ENCODE measurements around the gene MACROD1. TPM values are rescaled to one million over a fixed set of nuclear protein-coding genes. Genes with fewer than 3 reads are reported as not detected.

The MACROD1 gene
- total RNA-seq, 4 donors from 2014 or later = 29.2 to 64.6 (median 46.2) TPM

GRCh38 chr11:64121663-64122410 lies 44.1 kb downstream of the MACROD1 start:
- H3K36me3 ChIP-seq = peaks cover 2% of the 10 kb centered on the region
- H3K9me3 ChIP-seq = no peaks in the 10 kb centered on the region
- peaks cover 32% of the 10 kb centered on the region for H3K4me1 ChIP-seq
- no peaks in the 10 kb centered on the region for H3K27me3 ChIP-seq
- H3K27ac ChIP-seq = no peak overlapping the region
- H3K4me3 ChIP-seq = no peak overlapping the region
- DNase-seq (ENCODE audit: low spot score in 2 of 2) = no peak
- WGBS = 58% methylated on average over 19 of the region's 19 CpGs
- TF ChIP-seq EP300 (IDR thresholded peaks at IDR 0.05) (no peak), POLR2A (IDR thresholded peaks at IDR 0.05) (no peak), POLR2AphosphoS5 (IDR thresholded peaks at IDR 0.05) (no peak), CTCF (IDR thresholded peaks at IDR 0.05) (no peak)

GRCh38 chr11:64120951-64121569 lies 44.9 kb downstream of the MACROD1 start:
- Histone ChIP-seq H3K4me3 (no peak overlapping the region), H3K36me3 (peaks cover 2% of the 10 kb centered on the region), H3K27ac (no peak overlapping the region), H3K4me1 (peaks cover 32% of the 10 kb centered on the region), H3K9me3 (no peaks in the 10 kb centered on the region), H3K27me3 (no peaks in the 10 kb centered on the region)
- 27% methylated on average over 5 of the region's 13 CpGs for WGBS
- no peak for DNase-seq (ENCODE audit: low spot score in 2 of 2)
- no peak for TF ChIP-seq EP300 (IDR thresholded peaks at IDR 0.05)
- TF ChIP-seq POLR2A (IDR thresholded peaks at IDR 0.05) = no peak
- TF ChIP-seq CTCF (IDR thresholded peaks at IDR 0.05) = no peak
- no peak for TF ChIP-seq POLR2AphosphoS5 (IDR thresholded peaks at IDR 0.05)

GRCh38 chr11:64119700-64120099 lies 46.2 kb downstream of the MACROD1 start:
- H3K27ac ChIP-seq = no peak overlapping the region
- H3K36me3 ChIP-seq = peaks cover 2% of the 10 kb centered on the region
- WGBS = 89% methylated on average over 18 of the region's 18 CpGs
- DNase-seq (ENCODE audit: low spot score in 2 of 2) = no peak
- H3K27me3 ChIP-seq = no peaks in the 10 kb centered on the region
- H3K4me3 ChIP-seq = no peak overlapping the region
- TF ChIP-seq POLR2AphosphoS5 (IDR thresholded peaks at IDR 0.05) (no peak), EP300 (IDR thresholded peaks at IDR 0.05) (no peak), POLR2A (IDR thresholded peaks at IDR 0.05) (no peak), CTCF (IDR thresholded peaks at IDR 0.05) (no peak)
- H3K9me3 ChIP-seq = no peaks in the 10 kb centered on the region
- peaks cover 32% of the 10 kb centered on the region for H3K4me1 ChIP-seq

- no peak overlapping the region for H3K4me3 ChIP-seq
- H3K27me3 ChIP-seq = no peaks in the 10 kb centered on the region
- 90% methylated on average over 19 of the region's 19 CpGs for WGBS
- H3K9me3 ChIP-seq = no peaks in the 10 kb centered on the region
- peaks cover 2% of the 10 kb centered on the region for H3K36me3 ChIP-seq
- TF ChIP-seq EP300 (IDR thresholded peaks at IDR 0.05) = no peak
- no peak for TF ChIP-seq POLR2A (IDR thresholded peaks at IDR 0.05)
- TF ChIP-seq CTCF (IDR thresholded peaks at IDR 0.05) = no peak
- TF ChIP-seq POLR2AphosphoS5 (IDR thresholded peaks at IDR 0.05) = no peak
- peaks cover 32% of the 10 kb centered on the region for H3K4me1 ChIP-seq
- DNase-seq (ENCODE audit: low spot score in 2 of 2) = no peak
- H3K27ac ChIP-seq = no peak overlapping the region
Measured at GRCh38 chr11:64118876-64119665, 46.8 kb downstream of the MACROD1 start.

Measured in suprapubic skin (tissue), 4 donors.